ENCODE data around the gene RALY.

The RALY gene

GRCh38 chr20:34093895-34094294 is 100.2 kb downstream of the RALY start:
- no peak for TF ChIP-seq CTCF (IDR thresholded peaks at IDR 0.05)

- TF ChIP-seq CTCF (IDR thresholded peaks at IDR 0.05) = no peak
These were observed 102.1 kb downstream of the RALY start for GRCh38 chr20:34095825-34096224.

GRCh38 chr20:34096699-34097444 is 103.2 kb downstream of the RALY start:
- TF ChIP-seq CTCF (IDR thresholded peaks at IDR 0.05) = no peak

GRCh38 chr20:34098570-34098969 is 104.9 kb downstream of the RALY start:
- TF ChIP-seq CTCF (IDR thresholded peaks at IDR 0.05) = no peak

- no peak for TF ChIP-seq CTCF (IDR thresholded peaks at IDR 0.05)
These were observed 106.0 kb downstream of the RALY start for GRCh38 chr20:34099675-34100074.

- TF ChIP-seq CTCF (IDR thresholded peaks at IDR 0.05) = no peak
These were observed 106.9 kb downstream of the RALY start for GRCh38 chr20:34100576-34100975.

GRCh38 chr20:34102342-34102741 is 108.6 kb downstream of the RALY start:
- TF ChIP-seq CTCF (IDR thresholded peaks at IDR 0.05) = no peak

GRCh38 chr20:34104059-34104458 is 110.3 kb downstream of the RALY start:
- TF ChIP-seq CTCF (IDR thresholded peaks at IDR 0.05) = no peak
